ENCODE measurements around the gene BEX3.

DNA sequence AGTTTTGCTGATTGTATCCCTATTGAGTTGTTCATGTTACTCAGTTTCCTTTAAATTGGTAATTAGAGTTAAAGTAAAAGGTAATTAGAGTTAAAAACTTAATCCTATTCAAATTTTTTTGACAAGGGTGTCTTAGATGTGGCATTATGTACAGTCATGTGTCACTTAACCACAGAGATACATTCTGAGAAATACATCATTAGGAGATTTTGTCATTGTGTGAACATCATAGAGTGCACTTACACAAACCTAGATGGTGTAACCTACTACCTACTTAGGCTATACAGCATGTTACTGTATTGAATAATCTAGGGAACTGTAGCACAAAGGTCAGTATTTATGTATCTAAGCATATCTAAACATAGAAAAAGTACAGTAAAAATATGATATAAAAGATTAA lies 39.2 kb downstream of the BEX3 start:
- no peak for TF ChIP-seq ZNF274 (IDR thresholded peaks at IDR 0.05; ENCODE audit: low read depth, low read length)
- no peak for TF ChIP-seq SUZ12 (IDR thresholded peaks at IDR 0.05; ENCODE audit: extremely low read depth, insufficient read depth, insufficient read length)
